ENCODE data around the gene NAALADL2.

Gene NAALADL2

DNA sequence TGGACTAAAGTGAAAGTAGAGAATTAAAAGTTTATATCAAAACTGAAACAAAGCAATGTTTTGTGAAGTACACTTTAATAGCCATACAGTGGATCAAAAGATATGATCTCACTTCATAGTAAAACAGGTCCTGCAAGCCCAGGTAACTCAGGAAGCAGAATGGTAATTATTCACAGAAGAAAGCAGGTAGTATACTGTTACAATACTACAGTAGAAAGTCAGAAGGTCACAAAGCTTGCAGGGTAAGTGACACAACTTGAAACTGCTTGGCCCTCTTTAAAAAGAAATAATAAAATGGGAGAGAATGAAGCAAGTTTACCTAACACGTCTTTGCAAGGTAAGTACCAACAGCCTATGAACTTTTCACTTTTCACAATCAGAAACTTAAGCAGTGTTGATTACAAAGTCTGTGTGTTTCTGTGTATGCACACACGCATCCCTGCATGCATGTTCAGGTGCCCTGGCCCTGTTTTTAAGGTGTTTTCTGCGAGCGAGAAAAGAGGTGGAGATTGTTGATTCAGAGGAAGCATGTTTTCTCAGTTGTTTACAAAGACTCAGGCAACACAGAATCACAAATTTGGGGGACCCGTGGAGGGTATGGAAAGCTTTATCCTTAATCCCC lies at the start of gene NAALADL2:
TSS of gene NAALADL2 (plus strand) at position 221 of the 622 bp plus-strand sequence.
- DNase-seq = no peak

DNA sequence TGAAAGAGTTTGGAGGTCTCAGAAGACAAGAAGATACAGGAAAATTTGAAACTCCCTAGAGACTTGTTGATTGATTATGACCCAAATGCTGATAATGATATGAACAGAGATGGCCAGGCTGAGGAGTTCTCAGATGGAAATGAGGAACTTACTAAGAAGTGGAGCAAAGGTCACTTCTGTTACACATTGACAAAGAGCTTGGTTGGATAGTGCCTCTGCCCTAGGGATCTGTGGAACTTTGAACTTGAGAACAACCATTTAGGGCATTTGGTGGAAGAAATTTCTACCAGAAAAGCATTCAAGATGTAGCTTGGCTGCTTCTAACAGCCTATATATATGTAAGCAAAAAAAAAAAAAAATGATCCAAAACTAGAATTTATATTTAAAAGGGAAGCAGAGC lies 48.9 kb upstream of the NAALADL2 start:
- DNase-seq = no peak

DNA sequence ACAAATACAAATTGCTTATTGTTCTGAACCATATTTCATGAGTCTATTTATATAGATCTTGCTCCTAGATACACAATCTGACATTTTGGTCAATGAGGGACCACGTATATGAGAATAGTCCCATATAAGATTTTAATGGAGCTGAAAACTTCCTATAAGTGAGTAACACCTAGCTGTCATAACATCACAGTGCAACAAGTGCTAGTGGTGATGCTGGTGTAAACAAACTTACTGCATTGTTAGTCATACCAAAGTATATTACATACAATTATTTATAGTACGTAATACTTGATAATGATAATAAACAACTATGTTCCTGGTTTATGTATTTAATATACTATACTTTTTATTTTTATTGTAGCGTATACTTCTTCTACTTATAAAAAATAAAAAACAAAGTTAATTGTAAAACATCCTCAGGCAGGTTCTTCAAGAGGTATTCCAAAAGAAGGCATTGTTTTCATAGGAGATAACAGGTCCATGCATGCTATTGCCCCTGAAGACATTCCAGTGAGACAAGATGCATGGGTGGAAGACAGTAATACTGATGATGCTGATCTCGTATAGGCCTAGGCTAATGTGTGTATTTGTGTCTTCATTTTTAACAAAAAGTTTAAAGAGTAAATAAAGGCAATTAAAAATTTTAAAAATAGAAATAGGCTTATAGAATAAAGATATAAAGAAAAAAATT lies 46.8 kb upstream of the NAALADL2 start:
- DNase-seq = no peak

DNA sequence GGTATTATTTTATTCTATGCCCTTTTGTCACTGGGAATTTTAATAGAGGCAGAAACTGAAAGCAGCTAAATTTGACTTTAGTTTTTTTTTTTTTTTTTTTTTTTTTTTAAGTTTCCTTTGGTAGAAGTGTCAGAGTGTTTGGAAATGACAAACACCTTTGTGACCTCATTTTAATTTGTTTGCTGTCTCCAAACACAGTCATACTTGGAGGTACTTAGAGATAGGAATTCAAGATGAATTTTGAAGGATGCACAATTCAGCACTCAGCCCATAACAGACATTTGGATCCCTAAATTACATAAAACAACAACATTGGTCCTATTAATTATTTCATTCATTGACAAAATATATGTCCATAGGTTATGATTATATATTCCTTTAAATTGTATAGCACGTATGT lies 43.4 kb upstream of the NAALADL2 start:
- DNase-seq = no peak

DNA sequence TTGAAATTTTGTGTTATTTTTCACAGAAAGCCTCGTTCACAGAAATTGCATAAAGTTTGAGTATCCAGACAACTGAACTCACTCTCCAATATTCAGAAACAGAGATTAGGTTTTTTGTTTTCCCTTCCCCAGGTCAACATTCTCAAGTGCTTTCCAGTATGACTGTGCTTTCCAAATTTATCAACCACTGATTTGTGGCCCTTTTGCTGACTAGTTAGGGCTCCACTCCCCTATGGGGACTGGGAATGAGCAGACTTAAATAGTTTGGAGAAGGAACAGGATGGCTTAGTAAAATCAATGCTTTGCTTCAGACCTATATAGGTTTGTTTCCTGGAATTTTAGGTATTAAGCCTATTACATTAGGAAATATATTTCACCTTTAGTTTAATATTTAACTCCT lies 38.2 kb upstream of the NAALADL2 start:
- DNase-seq = no peak

DNA sequence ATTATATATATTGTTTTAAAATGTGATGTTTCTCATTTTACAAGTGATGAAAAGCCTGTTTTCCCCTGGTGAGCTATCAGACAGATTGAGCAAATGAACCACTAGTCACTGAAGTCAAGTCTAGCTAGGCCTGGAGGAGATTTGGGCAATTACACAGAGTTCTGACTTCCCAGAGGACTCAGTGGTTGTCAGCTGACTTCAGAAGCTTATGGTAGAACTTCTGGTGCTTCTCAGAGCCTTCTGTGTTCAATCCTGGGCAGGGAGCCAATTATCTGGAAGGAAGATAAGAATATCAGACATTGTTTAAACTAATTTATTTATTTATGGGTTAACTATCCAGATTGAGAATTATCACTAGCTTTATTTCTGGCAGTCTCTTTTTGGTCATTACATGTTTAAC lies 37.7 kb upstream of the NAALADL2 start:
- DNase-seq = no peak

DNA sequence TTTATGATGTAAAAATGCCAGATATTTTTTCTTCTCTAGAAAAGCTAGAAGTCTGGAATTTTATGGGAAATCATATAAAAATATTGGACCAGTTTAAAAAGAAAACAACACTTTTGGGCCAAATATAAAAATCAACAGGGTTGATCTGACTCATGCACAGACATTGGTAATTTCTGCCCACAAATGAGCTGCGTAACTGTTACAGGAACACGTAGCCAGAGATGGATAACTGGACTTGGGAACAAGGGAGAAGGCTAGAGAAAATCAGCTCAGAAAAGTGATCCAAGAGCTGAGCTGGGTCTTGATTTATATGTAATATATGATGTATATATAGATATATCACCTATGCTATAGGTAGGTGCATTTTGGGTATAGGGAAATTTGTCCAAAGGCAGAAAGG lies 36.8 kb upstream of the NAALADL2 start:
- DNase-seq = no peak

DNA sequence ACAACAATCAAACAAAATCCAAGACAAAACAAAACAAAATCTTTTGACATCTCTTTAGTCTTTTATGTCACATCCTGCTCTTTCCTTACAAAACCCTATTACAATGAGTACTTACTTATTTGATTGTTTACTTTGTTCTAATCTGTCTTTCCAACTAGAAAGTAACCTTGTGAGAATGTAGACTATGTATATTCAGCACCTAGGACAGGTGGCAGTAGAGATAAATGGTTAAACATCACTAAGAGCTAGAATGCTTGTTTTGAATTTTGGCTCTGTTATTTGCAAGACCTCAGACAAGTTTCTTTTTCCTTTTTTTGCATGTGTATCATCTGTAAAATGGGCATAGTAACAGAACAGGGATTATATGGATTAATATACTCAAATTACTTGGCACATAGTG lies 33.1 kb upstream of the NAALADL2 start:
- DNase-seq = no peak

DNA sequence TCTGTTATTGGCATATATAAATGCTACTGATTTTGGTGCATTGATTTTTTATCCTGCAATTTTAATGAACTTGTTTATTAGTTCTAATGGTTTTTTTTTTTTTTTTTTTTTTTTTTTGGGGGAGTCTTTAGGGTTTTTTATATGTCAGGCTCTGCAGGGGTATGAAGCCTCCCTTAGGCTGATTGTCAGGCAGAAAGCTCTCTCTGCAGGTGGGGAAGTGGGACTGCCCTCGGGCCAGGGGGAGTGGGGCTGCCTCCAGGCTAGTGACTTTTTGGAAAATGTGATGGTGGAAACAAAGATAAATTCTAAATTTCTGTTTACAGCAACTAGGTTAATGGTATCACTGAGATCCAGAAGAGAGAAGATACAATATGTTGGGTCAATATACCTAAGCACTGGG lies 14.4 kb upstream of the NAALADL2 start:
- DNase-seq = no peak

DNA sequence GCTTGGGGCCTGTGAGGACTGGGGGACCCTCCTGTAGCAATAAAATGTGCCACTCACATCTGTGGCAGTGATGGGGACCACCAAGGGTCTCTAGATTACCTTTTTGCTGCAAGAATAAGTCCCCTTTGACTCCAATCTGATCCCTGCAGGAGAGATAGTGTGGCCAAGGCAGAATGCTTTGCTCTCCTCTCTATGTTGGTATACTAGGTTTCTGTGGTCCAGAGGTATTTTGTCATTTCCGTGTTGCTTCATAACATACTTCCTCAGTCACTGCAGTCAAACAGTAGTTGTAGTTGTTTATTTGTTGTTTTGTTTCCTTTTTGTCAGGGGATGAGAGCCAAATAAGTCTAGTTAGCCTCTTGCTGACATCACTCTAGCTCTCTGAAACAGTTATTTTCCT lies 13.1 kb upstream of the NAALADL2 start:
- DNase-seq = no peak

DNA sequence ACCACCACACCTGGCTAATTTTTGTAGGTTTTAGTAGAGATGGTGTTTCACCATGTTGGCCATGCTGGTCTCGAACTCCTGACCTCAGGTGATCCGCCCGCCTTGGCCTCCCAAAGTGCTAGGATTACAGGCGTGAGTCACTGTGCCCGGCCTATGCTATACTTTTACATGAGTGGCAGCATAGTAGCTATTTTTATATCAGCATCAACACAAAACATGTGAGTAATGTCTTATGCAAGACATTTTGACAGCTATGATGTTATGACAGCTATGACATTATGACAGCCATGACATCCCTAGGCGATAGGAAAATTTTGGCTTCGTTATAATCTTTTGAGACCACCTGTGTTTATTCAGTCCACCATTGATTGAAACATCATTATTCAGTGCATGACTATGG lies 4.1 kb upstream of the NAALADL2 start:
- DNase-seq = no peak

DNA sequence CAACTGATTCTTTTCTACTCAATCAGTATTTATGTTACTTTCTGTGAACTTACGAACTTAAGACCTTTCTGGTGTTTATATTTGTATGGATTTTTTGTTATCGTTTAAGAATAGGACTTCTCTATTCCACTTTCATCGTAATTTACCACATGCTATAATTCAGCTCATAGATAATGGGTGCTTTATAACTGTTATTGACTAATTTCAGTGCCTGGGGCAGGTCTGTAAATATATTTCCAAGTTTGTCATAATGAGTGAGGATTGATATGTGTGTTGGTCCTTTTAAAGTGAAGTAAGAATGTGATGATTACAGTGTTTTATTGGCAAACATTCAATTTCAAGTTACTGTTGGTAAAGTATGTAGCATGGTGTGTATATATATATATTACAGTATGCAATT lies 1.8 kb upstream of the NAALADL2 start:
- no peak for DNase-seq

DNA sequence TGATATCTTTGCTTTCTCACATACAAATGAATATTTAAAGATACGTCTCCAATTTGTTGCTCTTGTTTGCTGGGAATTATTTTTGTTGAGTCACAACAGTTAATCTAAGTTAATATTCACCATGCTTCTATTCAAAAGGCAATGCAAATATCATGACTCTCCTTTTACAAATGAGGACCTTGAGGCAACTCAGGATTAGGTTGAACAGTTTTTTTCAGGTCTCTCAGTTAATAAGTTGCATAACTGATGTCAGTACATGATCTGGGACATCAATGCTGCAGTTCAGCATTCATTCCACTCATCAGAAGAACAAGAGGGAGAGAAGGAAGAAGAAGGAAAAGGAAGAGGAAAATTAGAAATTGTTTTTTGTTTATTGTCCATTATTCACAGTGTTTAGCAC lies 781 bp upstream of the NAALADL2 start:
- DNase-seq = no peak

DNA sequence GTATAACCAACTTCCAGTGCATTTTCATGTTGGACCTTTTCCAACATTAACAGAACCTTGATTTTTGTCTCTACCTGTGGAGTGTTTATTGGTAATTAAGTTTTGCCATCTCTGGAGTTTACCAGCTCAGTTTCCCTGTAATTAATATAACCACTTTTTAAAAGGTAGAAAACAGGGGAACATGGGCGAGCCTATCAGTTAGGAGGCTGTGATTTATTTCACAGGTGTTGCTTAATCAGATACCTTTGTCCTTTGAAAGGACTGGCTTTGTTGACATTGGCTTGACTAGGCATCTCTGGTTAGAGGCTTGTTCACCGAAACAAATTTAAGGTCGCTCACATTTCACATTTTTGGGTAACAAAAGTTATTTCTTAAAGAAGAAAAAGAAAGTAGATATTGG lies 622 bp downstream of the NAALADL2 start:
- DNase-seq = no peak

DNA sequence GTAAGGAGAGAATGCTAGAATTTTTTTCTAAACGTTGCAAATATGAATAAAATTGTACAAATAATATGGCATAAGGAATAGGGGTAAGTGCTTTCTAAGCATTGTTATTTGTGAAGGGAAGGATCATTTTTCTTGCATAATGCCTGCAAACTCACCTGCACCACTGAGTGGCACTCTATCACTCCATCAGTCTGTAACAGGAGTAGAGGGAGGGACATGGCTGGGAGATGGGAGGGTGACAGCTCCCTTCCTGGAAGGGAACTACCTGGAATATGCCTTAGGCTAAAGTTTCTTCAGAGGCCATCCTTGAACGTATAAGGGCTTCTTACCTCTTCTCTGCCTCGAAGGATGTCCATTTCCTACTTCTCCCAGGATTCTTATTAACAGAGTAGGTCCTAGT lies 3.0 kb downstream of the NAALADL2 start:
- no peak for DNase-seq

DNA sequence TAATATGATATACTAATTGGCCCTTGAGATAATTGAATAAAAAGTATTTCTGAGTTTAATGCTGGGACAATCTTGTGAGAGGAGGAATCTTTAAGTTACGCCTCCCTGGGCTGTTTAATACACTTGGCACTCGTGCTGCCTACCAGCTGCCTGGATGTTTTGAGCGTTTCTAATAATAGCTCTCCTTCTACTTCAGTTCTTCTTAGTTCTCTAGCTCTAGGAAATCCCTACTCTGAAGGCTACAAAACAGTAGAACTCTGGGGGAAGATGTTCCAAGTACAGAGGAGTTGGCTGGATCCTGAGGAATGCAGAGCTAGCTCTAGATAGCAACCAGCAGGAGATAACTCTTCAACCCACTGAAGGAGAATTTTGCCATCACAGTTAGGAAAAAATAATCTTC lies 3.5 kb downstream of the NAALADL2 start:
- no peak for DNase-seq

DNA sequence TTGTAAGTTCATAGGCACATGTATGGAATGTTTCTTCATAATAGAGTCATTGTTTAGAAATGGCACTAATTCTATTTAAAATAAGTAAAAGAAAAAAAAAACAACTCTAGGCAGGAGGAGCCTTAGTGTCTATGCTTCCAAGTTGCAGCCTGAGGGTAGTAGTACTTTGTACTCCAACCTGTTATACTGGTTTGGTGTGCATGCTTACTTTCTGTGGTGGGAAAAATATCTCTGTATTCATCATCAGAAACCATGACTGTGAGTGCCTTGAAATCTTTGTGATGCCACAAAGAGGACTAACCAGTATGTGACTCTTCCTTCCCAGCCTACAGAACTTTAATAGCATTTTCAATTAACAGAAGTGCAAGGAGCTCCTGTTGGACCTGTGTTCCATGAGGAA lies 4.4 kb downstream of the NAALADL2 start:
- no peak for DNase-seq

DNA sequence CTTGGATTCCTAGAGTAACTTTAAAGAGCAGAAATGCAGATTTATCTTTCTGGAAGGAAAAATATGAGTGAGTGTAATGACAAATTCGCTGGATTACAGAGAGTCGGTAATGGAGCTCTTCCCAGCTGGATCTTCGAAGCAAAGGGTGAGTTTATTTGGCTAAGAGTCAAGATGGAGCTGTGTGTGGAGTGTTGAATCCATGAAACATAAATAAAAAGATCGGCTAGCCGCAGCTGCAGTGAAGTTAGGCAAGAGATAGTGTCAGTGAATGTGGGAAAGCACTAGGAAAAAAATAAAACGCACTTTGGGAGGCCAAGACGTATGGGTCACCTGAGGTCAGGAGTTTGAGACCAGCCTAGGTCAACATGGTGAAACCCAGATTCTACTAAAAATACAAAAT lies 10.3 kb downstream of the NAALADL2 start:
- no peak for DNase-seq

DNA sequence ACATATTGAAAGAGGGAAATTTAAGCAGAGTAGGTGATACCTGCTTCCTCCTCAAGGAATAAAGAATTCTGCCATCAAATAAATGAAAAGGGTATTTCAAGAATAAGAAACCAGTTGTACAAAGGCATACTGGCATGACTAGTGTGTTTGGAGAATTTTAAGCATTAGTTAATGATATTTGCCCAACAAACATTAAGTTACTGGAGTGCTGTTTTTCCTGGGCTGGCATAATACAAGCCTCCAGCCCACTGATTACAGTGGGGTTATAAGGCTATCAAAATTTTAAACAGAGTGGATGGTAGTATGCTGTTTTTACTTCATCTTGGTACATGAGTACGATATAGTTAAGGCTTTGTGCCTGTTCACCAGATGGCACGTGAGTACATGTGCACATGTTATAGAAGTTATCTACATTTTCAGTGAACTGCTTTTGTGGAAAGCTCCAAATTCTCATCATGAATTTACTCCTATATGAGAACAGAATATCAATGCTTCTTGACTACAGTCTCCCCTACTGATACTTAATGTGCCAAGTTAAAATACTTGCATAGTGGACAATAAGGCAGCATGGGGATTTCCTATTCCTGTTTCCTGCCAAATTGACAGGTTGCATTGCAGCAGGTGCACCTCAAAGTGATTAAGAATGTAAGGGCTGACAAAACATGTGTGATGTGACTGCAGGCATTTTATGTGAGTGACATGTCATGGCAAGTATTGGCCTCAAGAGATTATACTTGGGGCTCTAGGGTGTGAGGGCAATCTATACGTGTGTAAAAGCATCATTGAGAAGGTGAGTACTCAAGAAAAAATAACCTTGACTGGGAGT lies 14.9 kb downstream of the NAALADL2 start:
- DNase-seq = no peak

DNA sequence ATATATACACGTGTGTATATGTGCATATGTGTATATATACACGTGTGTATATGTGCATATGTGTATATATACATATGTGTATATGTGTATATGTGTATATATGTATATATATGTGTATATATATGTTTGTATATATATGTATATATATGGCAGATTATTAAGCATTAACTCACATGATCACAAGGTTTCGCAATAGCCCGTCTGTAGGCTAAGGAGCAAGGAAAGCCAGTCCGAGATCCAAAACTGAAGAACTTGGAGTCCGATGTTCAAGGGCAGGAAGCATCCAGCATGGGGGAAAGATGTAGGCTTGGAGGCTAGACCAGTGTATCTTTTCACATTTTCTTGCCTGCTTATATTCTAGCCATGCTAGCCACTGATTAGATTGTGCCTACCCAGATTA lies 23.7 kb downstream of the NAALADL2 start:
- DNase-seq = no peak

DNA sequence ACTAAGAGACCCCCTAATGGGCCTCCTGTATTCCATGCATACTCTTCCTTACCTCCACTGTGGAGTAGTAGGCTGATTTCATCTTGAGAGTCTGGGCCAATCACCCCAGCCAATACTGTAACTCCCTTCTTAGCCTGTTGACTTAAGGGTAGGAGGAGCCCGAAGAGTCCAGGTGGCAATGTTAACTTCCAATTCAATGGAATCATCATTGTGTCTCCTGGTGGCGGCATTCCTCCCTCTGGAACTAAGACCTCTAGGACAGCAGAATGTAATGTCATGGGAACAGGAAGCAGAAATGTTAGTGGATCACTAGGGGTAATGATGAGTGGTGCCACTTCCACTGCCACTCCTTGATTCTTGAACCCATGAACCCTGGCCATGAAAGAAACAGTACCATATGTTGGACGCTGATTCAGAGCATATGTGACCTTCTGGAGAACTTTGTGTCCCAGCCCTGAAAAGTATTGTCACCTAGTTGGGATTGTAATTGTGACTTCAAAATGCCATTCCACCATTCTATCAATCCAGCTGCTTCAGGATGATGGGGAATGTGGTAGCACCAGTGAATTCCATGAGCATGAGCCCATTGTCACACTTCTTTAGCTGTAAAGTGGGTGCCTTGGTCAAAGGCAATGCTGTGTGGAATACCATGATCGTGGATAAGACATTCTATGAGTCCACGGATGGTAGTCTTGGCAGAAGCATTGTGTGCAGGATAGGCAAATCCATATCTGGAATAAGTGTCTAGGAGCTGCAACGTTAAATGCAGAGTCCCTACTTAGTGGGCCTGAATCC lies 24.9 kb downstream of the NAALADL2 start:
- DNase-seq = no peak

DNA sequence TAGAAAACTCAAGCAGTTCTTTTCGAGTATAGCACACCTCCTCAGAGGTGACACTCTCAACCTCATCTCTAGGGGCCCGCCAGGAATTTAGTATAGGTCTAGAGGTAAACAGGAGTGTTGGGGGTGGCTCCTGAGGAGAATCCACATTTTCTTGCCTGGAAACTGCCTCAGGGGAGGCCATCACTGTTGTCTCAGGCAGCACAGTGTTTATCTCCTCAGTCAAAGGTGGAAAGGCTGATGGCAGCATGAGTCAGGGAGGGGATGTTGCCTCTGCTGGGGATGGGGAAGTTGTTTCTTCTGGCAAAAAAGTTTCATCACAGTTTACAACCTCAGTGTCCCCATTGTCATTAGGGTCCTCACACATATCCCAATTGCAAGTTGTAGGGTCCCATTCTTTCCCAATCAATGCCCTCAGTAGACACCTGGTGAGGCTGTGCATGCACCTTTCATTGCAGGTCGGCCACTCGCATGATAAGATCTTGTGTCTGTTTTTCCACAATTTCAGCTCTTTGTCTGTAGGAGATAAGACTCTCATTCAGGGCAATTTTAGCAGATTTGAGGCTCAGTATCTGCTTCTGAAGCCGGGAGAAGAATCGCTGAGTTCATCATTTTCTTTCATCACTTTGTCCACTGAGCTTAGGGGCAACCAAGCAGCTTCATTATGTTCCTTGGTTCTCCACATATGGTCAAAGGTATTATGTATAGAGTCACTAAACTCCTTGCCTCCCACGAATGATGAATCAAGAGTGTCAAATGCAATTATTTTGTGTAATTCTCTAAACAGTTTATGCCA lies 25.8 kb downstream of the NAALADL2 start:
- DNase-seq = no peak

Data from bone marrow (tissue), 2 donors.